Measurements from ENCODE around the gene RAB31. TPM values are rescaled to one million over a fixed set of nuclear protein-coding genes. Genes with fewer than 3 reads are reported as not detected.
"Not testable (repeated sequence)": the region's sequence is repeated elsewhere in the genome, so short reads cannot be mapped to it uniquely, and the experiment has no call there.

Gene RAB31
- total and polyA plus RNA-seq, 2 experiments from 2014 or later: 8.7 to 27.7 TPM

DNA sequence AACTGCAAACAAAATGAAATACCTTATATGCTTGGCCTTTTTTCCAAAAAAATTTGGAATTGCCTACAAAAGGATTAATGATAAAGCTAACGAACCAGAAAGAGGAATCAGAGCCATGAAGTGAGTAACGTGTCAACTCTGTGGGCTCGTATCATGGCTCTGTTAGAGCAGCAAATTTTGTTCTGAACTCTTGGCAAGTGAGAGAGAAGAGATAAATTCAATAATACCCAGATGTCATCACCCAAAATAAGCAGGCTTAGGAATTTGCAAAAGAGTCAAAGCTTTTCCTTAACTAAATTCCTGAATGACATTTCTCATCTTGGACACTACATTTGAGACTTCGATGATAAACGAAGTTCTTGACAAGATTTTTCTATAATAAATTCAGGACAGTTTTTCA lies 182.1 kb downstream of the RAB31 start:
- H3K36me3 ChIP-seq: no peaks in the 10 kb centered on the region
- no peaks in the 10 kb centered on the region for H3K27me3 ChIP-seq
- H3K27ac ChIP-seq: no peak overlapping the region
- H3K9me3 ChIP-seq (ENCODE audit: low read depth): no peaks in the 10 kb centered on the region
- DNase-seq (ENCODE audit: low read depth in 1 of 2, low spot score in 1 of 2): peak in 1 of 2 donors; percentile 17
- H3K4me3 ChIP-seq: no peak overlapping the region
- H3K4me1 ChIP-seq (ENCODE audit: low read depth): no peaks in the 10 kb centered on the region
- TF ChIP-seq, protein P1, sequence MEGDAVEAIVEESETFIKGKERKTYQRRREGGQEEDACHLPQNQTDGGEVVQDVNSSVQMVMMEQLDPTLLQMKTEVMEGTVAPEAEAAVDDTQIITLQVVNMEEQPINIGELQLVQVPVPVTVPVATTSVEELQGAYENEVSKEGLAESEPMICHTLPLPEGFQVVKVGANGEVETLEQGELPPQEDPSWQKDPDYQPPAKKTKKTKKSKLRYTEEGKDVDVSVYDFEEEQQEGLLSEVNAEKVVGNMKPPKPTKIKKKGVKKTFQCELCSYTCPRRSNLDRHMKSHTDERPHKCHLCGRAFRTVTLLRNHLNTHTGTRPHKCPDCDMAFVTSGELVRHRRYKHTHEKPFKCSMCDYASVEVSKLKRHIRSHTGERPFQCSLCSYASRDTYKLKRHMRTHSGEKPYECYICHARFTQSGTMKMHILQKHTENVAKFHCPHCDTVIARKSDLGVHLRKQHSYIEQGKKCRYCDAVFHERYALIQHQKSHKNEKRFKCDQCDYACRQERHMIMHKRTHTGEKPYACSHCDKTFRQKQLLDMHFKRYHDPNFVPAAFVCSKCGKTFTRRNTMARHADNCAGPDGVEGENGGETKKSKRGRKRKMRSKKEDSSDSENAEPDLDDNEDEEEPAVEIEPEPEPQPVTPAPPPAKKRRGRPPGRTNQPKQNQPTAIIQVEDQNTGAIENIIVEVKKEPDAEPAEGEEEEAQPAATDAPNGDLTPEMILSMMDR (IDR thresholded peaks at IDR 0.05; ENCODE audit: low read depth, low read length): no peak

DNA sequence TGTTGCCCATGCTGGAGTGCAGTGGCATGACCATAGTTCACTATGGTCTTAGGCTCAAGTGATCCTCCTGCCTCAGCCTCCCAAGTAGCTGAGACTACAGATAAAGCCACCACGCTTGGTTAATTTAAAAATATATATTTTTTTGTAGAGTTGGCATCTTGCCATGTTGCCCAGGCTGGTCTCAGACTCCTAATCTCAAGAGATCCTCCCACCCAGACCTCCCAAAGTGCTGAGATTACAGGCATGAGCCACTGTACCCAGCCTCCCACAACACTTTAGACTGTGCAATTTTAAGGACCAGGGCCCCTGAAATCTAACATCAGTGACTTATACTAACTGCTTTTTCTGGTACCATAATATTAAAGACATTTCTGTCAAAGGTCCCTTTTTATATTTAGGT lies 182.9 kb downstream of the RAB31 start:
- peak in 1 of 2 donors; percentile 24 for DNase-seq (ENCODE audit: low read depth in 1 of 2, low spot score in 1 of 2)
- H3K4me3 ChIP-seq: no peak overlapping the region
- H3K27me3 ChIP-seq: no peaks in the 10 kb centered on the region
- no peaks in the 10 kb centered on the region for H3K36me3 ChIP-seq
- TF ChIP-seq, protein P1 (IDR thresholded peaks at IDR 0.05; ENCODE audit: low read depth, low read length): no peak
- H3K4me1 ChIP-seq (ENCODE audit: low read depth): no peaks in the 10 kb centered on the region
- H3K27ac ChIP-seq: no peak overlapping the region
- no peaks in the 10 kb centered on the region for H3K9me3 ChIP-seq (ENCODE audit: low read depth)

DNA sequence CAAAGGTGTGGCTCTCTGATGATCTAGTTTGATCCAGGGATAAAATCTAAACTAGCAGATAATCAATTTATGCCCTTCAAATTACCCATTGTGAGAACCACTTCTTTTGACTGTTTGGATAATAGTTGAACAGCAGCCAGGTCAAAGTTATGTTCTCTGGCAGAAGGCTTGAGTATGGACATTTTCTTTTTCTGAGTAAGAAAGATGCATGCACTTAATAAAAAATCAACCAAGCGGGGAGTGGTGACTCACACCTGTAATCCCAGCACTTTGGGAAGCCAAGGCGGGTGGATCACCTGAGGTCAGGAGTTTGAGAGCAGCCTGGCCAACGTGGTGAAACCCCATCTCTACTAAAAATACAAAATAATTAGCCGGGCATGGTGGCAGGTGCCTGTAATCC lies 183.4 kb downstream of the RAB31 start:
- not testable (repeated sequence) for H3K4me3 ChIP-seq

DNA sequence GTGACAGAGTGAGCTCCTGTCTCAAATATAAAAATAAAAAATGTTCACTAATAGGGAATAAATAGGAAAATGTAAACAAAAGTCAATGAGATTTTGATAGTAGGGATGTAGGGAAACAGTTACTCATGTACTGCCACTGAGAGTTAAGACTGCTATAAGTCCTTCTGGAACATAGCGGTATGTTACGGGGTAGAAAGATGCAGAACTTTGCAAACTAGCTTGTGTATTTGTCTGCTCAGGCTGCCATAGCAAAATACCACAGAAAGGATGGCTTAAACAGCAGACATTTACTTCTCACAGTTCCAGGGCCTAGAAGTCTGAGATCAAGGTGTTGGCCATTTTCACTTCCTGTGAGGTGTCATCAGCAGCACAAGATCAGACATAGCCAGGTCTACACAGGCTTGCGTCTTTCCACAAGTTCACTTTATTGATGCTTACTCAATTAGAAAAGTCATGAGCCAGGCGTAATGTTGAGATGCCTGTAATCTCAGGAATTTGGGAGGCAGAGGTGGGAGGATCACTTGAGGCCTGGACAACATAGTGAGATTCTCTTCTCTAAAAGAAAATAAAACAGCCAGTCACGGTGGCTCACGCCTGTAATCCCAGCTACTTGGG lies 186.5 kb downstream of the RAB31 start:
- Histone ChIP-seq H3K4me3 (no peak overlapping the region), H3K36me3 (no peaks in the 10 kb centered on the region), H3K9me3 (ENCODE audit: low read depth) (no peaks in the 10 kb centered on the region), H3K27ac (no peak overlapping the region), H3K4me1 (ENCODE audit: low read depth) (no peaks in the 10 kb centered on the region), H3K27me3 (no peaks in the 10 kb centered on the region)
- TF ChIP-seq, protein P1 (IDR thresholded peaks at IDR 0.05; ENCODE audit: low read depth, low read length): no peak
- DNase-seq (ENCODE audit: low read depth in 1 of 2, low spot score in 1 of 2): no peak

More for the DNA sequence above, 183.4 kb downstream of the RAB31 start:
- not testable (repeated sequence) for H3K27ac ChIP-seq; H3K27me3 ChIP-seq; H3K36me3 ChIP-seq; H3K4me1 ChIP-seq (ENCODE audit: low read depth); DNase-seq (ENCODE audit: low read depth in 1 of 2, low spot score in 1 of 2); H3K9me3 ChIP-seq (ENCODE audit: low read depth)

DNA sequence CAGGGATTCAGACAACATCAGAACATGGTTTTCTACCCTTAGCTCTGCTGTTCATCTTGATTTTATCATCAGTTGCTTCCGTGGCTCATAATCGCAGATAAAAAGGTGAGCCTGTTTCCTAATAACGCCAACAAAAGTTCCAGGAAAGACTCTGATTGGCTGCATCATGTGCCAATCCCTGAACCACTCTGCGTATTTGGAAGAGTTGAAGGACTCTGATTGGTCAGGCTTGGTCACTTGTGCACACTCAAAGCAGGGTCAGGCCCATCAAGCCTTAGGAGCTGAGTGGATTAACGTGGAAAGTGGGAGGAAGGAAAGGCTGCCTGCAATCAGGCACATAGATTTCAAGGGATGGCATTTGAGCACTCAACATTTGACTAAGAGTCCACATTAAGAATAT lies 189.0 kb downstream of the RAB31 start:
- Histone ChIP-seq H3K9me3 (ENCODE audit: low read depth) (no peaks in the 10 kb centered on the region), H3K27me3 (no peaks in the 10 kb centered on the region), H3K4me3 (no peak overlapping the region), H3K27ac (no peak overlapping the region), H3K4me1 (ENCODE audit: low read depth) (no peaks in the 10 kb centered on the region), H3K36me3 (no peaks in the 10 kb centered on the region)
- DNase-seq (ENCODE audit: low read depth in 1 of 2, low spot score in 1 of 2): no peak
- TF ChIP-seq, protein P1 (IDR thresholded peaks at IDR 0.05; ENCODE audit: low read depth, low read length): no peak

DNA sequence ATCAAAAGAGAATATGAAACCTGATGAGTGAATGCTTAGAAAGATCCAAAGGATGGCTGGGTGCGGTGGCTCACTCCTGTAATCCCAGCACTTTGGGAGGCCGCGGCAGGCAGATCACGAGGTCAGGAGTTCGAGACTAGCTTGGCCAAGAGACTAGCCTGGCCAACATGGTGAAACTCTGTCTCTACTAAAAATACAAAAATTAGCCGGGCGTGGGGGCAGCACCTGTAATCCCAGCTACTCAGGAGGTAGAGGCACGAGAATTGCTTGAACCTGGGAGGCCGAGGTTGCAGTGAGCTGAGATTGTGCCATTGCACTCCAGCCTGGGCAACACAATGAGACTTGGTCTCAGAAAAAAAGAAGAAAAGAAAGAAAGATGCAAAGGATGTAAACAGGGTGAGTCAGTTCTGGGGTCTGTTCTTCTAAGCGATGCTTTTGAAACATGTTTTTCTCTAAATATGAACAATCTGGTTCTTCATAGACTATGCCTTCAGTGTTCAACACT lies 189.7 kb downstream of the RAB31 start:
- not testable (repeated sequence) for DNase-seq (ENCODE audit: low read depth in 1 of 2, low spot score in 1 of 2); H3K4me3 ChIP-seq

More for the DNA sequence above, 189.7 kb downstream of the RAB31 start:
- not testable (repeated sequence) for H3K36me3 ChIP-seq; H3K4me1 ChIP-seq (ENCODE audit: low read depth); H3K27me3 ChIP-seq; H3K27ac ChIP-seq; H3K9me3 ChIP-seq (ENCODE audit: low read depth)
